ENCODE results near the gene EIF4E1B.
A peak's percentile ranks its signal among the peaks of the same experiment; 100 is the strongest.

EIF4E1B gene

GRCh38 chr5:176675676-176676360, 45.3 kb downstream of the EIF4E1B start:
- peak in 3 of 10 donors; percentile 42 to 74 (median 55) for DNase-seq
- intact Hi-C loops (cut with DNase I) = no loop called here

DNA sequence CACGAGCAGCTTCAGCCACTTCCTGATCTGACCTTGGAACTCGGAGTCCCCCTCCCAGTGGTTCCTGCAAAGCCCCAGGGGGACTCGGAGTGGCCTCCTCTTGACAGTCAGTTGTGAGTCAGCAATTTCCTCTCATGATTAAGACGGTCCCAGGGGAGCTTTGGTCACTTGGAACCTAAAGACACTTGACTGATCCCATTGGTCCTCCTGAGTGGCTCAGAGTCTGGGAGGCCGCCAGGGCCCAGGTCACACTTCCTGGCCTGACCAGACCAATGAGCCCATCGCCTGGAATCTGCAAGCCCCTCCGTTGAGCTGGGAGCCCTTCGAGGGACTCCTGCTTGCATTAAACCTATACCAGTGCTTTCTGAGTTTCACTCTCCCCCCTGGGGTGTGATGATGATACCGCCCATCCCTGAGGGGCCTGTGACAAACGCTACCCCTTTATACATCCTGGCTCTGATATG, 45.9 kb downstream of the EIF4E1B start:
- intact Hi-C loops (cut with DNase I) = no loop called here
- DNase-seq = peak in 3 of 10 donors; percentile 20 to 47 (median 42)

GRCh38 chr5:176677209-176677939, 46.9 kb downstream of the EIF4E1B start:
- DNase-seq = peak in 3 of 10 donors; percentile 27 to 90 (median 82)
- intact Hi-C loops (cut with DNase I) = no loop called here

- intact Hi-C loops (cut with DNase I) = no loop called here
- DNase-seq = peak in 2 of 10 donors; percentile 60 to 71
These were observed 48.1 kb downstream of the EIF4E1B start for GRCh38 chr5:176678584-176678983.

DNA sequence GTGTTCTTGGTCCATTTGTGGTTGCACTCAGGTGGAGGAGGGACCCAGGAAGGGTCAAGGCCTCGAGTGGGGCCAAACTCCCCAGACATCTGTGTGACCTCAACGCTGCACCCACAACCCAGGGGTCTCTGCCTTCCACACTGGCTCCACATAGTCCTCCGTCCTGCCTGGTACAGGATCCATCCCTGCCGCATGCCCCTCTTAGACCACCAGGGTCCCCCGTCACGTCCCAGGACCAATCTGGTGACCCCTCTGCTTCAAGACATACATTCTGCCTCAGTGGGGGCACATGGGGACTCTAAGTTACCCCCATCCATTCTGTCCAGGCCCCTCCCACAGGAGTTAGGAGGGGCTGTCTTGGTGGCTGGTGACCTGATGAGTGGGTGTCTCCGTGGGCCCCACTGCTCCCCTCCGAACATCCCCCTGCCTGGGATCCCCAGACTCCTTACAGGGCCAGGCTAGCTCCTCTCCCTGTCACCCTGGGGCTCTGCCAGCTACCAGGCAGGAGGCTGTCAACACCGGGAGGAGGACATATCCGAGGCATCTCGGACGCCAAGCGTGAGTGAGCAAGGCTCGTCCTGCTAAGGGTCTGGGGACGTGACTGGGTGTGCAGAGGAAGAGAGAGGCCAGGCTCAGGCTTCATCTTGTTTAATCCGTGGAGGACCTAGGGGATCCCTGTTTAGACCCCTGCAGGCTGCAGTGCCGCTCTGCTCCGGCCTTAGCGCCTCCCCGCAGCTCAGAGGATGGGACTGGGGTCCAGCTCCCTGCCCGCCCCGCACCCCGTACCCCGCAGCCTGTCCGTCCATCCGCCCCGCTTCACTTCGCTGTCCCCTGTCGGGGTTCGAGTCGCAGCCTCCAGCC, 49.1 kb downstream of the EIF4E1B start:
- intact Hi-C loops (cut with DNase I) = no loop called here
- DNase-seq = peak in 2 of 10 donors; percentile 77 to 80

DNA sequence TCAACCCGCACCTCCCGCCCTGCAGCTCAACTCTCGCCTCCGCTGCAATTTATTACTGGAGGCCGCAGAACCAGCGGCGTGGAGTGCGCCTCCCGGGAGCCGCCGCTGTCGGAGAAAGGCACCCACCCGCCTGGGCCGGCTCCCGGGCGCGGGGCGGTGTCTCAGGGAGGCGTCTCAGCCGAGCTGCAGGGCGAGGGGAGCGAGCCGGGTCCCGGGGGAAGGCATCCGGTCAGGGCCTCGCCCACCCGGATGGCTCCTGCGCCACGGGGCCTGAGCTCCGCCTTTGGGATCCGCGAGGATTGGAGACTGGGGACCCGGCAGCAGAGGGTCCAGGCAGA, 49.7 kb downstream of the EIF4E1B start:
- intact Hi-C loops (cut with DNase I) = no loop called here
- peak in 2 of 10 donors; percentile 58 to 76 for DNase-seq

DNA sequence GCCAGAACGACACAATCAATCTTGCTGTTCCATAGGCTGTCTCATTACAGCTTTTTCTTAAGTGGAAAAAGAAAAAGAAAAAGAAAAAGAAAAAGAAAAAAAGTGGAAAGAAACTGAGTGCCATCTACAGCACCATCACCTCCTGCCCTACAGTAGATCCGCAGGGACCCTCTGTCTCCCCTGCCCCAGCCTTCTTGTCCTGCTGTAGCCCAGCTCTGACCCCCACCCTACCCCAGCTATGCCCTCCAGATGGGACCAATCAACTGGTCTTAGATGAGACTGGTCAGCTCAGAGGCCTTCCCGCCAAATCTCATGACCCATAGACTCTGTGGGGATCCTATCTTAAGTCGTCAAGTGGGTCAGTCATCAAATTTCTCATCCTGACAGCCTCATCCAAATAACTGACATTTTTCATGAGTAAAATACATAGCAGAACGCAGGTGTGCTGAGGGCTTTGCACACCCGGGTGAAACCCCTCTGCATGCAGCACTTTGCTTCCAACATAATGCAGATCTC, 51.6 kb downstream of the EIF4E1B start:
- DNase-seq = peak in 2 of 10 donors; percentile 25 to 54
- intact Hi-C loops (cut with DNase I) = no loop called here

GRCh38 chr5:176685010-176685409, 54.5 kb downstream of the EIF4E1B start:
- intact Hi-C loops (cut with DNase I) = no loop called here
- DNase-seq = no peak

- intact Hi-C loops (cut with DNase I) = no loop called here
These were observed 56.8 kb downstream of the EIF4E1B start for GRCh38 chr5:176687247-176687646.

DNA sequence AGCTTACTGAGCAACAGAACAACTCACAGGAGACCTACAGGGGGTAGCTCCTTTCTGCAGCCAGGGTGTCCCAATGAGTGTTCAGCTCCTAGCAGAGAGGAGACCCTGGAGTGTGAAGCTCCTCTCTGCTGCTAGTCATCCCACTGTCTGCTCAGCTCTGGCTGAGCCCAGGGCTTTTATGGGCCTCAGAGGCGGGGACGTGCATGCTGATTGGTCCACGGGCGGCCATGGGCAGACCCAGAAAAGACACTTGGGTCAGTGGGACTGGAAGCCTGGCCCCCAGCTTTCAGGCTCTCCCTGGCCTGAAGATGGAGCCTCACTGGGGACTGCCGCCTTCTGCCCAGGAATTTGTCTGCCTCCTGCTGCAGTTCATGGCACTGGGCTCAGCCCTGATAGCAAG, 57.4 kb downstream of the EIF4E1B start:
- DNase-seq = peak in 2 of 10 donors; percentile 56 to 74
- intact Hi-C loops (cut with DNase I) = no loop called here

More at GRCh38 chr5:176687247-176687646, 56.8 kb downstream of the EIF4E1B start:
- DNase-seq = peak in 2 of 10 donors; percentile 77 to 79

- DNase-seq = peak in 2 of 10 donors; percentile 45
- intact Hi-C loops (cut with DNase I) = no loop called here
These were observed 60.4 kb downstream of the EIF4E1B start for GRCh38 chr5:176690911-176691310.

- peak in 2 of 10 donors; percentile 53 to 54 for DNase-seq
- intact Hi-C loops (cut with DNase I) = no loop called here
These were observed 61.0 kb downstream of the EIF4E1B start for GRCh38 chr5:176691524-176691923.

DNA sequence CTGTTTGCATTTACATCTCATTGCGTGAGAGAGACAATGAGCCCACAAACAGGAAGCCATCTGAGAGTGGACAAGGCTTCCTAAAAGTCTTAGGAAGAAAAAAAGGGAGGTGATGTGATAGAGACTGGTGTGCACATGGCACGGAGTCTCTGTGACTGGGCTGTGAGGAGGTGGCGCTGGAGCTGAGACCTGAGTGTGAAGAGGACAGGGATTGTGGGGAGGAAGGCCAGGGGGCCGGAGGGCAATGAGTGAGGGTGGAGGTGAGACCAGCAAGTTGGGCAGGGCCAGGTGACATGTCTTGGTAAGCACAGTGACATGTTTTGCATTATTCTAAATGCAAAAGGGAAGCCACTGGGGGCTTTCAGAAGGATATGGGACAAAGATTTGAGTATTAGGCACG, 61.9 kb downstream of the EIF4E1B start:
- intact Hi-C loops (cut with DNase I) = no loop called here
- DNase-seq = peak in 1 of 10 donors; percentile 42

DNA sequence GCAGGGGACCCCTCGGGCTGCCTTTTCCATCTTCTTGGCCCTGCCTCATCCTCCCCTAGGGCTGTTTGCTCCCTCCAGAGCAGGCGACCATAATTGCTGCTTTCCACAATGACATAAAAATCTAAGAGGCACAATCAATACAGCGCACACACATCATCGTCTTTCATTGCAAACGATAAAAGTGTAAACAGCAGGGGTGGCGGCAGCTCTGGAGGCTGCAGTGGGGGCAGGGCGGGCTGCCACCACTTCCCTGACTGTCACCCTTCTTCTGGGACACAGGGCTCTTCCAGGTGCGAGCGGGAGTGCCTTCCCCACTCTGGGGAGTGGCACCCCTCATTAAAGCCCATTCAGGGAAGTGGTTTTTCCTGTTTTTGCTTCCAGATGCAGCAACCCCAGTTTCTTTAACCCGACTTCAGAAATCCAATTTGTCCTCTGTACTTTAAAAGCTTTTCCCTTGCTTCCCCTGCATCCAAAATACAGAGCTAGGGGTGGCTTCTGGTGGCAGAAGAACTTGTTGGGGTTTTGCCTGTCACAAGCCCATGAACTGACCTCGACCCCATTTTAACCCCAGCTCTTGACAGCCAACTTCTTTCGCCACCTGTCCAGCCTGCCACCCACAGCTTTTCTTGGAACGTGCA, 62.5 kb downstream of the EIF4E1B start:
- peak in 2 of 10 donors; percentile 49 to 69 for DNase-seq
- intact Hi-C loops (cut with DNase I) = no loop called here

GRCh38 chr5:176693477-176693851, 63.0 kb downstream of the EIF4E1B start:
- DNase-seq = peak in 2 of 10 donors; percentile 39 to 79
- intact Hi-C loops (cut with DNase I) = no loop called here

DNA sequence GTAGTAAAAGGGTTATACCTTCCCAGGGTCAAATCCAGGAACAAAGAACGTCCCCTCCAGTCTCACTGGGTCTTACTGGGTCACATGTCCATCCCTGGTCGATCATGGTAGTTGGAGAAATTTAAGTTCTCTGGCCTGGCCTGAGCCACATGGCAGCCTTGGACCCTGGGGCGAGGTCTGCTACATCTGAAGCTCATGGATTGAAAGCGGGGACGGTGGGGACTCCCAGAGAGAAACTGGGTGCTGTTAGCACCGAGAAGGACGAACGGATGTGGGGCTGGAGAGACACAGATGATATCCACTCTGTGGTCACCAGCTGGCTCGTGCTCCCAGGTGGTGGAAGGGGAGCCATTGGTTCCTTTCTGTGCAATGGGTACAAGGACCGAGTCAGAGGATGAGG, 63.7 kb downstream of the EIF4E1B start:
- DNase-seq = peak in 2 of 10 donors; percentile 59 to 65
- intact Hi-C loops (cut with DNase I) = no loop called here

GRCh38 chr5:176694631-176695030, 64.2 kb downstream of the EIF4E1B start:
- DNase-seq = peak in 2 of 10 donors; percentile 71
- intact Hi-C loops (cut with DNase I) = no loop called here

DNA sequence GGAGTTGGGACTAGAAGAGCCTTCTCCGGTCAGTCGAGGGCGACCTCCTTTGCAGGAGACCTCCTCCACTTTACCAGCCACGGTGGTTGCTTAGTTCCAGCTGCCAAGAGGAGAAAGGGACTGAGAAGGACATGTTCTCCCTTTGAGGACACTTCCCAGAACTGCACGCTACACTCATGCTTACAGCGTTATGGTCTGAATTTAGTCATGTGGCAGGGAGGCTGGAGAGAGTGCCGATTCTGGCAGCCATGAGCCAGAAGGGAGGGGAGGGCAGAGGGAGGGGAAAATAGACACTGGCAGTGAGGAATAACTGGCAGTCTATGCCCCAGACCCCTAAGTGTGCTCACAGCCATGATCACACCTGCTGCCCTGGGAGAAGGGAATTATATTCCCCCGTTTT, 64.6 kb downstream of the EIF4E1B start:
- intact Hi-C loops (cut with DNase I) = no loop called here
- peak in 1 of 10 donors; percentile 69 for DNase-seq
